KMS-11 (cell line): ENCODE data around the gene HRK.

ENCODE experiments used
- H2AFZ ChIP-seq: fragments of 200-600 bp; sonication (generic); 2 replicates; pipeline ENCODE4 v1.6.1; 2016; ENCODE audit warnings: antibody characterized with exemption, mixed run types, low read depth
- H3K27ac ChIP-seq: fragments of 200-600 bp; sonication (generic); 2 replicates; pipeline ENCODE4 v1.6.1; 2016; ENCODE audit warnings: mild to moderate bottlenecking, mixed run types
- H3K27me3 ChIP-seq: fragments of 200-600 bp; sonication (generic); 2 replicates; pipeline ENCODE4 v1.6.1; 2017; ENCODE audit warnings: mild to moderate bottlenecking, low read depth, mixed run types, moderate library complexity; ENCODE audit not compliant: insufficient read depth
- H3K36me3 ChIP-seq: fragments of 200-600 bp; sonication (generic); 2 replicates; pipeline ENCODE4 v1.6.1; 2017; ENCODE audit warnings: mild to moderate bottlenecking, mixed run types; ENCODE audit not compliant: insufficient read depth
- H3K4me1 ChIP-seq: fragments of 200-600 bp; sonication (generic); 2 replicates; pipeline ENCODE4 v1.6.1; 2016; ENCODE audit warnings: mild to moderate bottlenecking, low read depth, mixed run types; ENCODE audit not compliant: poor library complexity, severe bottlenecking
- H3K4me2 ChIP-seq: fragments of 200-600 bp; sonication (generic); 2 replicates; pipeline ENCODE4 v1.7.0; 2016; ENCODE audit warnings: mild to moderate bottlenecking, mixed run types
- H3K4me3 ChIP-seq: fragments of 200-600 bp; sonication (generic); IDR thresholded peaks from 2 replicates; pipeline ENCODE4 v1.6.1; 2017; ENCODE audit warnings: low read depth, low read length, mixed read lengths; ENCODE audit not compliant: insufficient read depth
- H3K79me2 ChIP-seq: fragments of 200-600 bp; sonication (generic); 2 replicates; pipeline ENCODE4 v1.6.1; 2016; ENCODE audit warnings: low read depth, mixed run types; ENCODE audit not compliant: insufficient read depth
- H3K9ac ChIP-seq: fragments of 200-600 bp; sonication (generic); 2 replicates; pipeline ENCODE4 v1.6.1; 2016; ENCODE audit warnings: mild to moderate bottlenecking, mixed run types
- H4K20me1 ChIP-seq: fragments of 200-600 bp; sonication (generic); 2 replicates; pipeline ENCODE4 v1.6.1; 2016; ENCODE audit warnings: mild to moderate bottlenecking, mixed run types; ENCODE audit not compliant: insufficient read depth
- TF ChIP-seq, protein P1 (sequence below): fragments of 200-600 bp; sonication (generic); conservative IDR thresholded peaks from 2 replicates; pipeline ENCODE4 v1.6.1; 2017; ENCODE audit warnings: low read depth, mild to moderate bottlenecking, antibody characterized with exemption, low read length, moderate library complexity, mixed read lengths

HRK gene

DNA sequence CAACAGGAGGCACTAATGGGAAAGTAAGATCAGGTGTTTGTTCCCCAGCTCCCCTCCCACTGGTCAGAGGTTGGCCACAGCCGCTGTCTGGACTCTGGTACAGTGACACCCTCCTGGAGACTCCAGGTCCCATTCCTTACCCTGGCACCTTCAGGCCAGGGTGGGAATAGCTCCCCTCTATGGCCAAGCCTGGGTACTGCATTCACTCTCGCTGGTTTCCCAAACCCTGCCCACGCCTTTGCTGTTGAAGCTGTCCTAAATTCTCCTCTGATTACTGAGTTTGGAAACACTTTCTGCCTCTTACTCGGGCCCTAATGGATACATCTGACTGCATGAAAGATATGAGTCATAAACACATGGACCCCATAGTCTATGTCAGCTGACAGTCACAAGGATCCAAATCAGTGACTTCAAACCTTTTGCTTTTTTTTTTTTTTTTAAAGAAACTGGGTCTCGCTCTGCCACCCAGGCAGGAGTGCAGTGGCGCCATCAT, 17.9 kb downstream of the HRK start:
- H2AFZ ChIP-seq: no peak overlapping the region
- H3K36me3 ChIP-seq: no peaks in the 10 kb centered on the region
- H3K4me1 ChIP-seq: no peaks in the 10 kb centered on the region
- no peaks in the 10 kb centered on the region for H3K79me2 ChIP-seq
- TF ChIP-seq, protein P1, sequence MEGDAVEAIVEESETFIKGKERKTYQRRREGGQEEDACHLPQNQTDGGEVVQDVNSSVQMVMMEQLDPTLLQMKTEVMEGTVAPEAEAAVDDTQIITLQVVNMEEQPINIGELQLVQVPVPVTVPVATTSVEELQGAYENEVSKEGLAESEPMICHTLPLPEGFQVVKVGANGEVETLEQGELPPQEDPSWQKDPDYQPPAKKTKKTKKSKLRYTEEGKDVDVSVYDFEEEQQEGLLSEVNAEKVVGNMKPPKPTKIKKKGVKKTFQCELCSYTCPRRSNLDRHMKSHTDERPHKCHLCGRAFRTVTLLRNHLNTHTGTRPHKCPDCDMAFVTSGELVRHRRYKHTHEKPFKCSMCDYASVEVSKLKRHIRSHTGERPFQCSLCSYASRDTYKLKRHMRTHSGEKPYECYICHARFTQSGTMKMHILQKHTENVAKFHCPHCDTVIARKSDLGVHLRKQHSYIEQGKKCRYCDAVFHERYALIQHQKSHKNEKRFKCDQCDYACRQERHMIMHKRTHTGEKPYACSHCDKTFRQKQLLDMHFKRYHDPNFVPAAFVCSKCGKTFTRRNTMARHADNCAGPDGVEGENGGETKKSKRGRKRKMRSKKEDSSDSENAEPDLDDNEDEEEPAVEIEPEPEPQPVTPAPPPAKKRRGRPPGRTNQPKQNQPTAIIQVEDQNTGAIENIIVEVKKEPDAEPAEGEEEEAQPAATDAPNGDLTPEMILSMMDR: peak; percentile 48
- no peaks in the 10 kb centered on the region for H3K27me3 ChIP-seq
- H3K9ac ChIP-seq: no peak overlapping the region
- H3K4me2 ChIP-seq: no peak overlapping the region
- no peak overlapping the region for H3K4me3 ChIP-seq
- H3K27ac ChIP-seq: no peak overlapping the region
- H4K20me1 ChIP-seq: no peaks in the 10 kb centered on the region

DNA sequence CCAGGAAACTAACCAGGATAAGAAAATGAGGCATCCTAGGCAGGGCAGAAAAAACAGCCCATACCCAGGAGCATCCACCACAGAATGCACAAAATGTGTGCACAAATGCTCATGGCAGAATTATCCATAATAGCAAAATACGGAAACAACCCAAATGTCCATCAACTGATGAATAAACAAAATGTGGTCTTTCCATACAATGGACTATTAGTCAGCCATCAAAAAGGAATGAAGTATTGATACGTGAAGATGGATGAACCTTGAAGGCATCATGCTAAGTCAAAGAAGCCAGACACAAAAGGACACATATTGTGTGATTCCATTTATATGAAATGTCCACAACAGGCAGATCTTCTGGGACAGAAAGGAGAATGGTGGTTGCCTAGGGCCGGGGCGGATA, 19.1 kb downstream of the HRK start:
- H3K27me3 ChIP-seq: no peaks in the 10 kb centered on the region
- no peaks in the 10 kb centered on the region for H3K36me3 ChIP-seq
- H3K9ac ChIP-seq: no peak overlapping the region
- H3K4me3 ChIP-seq: no peak overlapping the region
- TF ChIP-seq, protein P1: no peak
- no peaks in the 10 kb centered on the region for H3K4me1 ChIP-seq
- no peak overlapping the region for H3K27ac ChIP-seq
- no peaks in the 10 kb centered on the region for H4K20me1 ChIP-seq
- no peak overlapping the region for H3K4me2 ChIP-seq
- no peak overlapping the region for H2AFZ ChIP-seq
- H3K79me2 ChIP-seq: no peaks in the 10 kb centered on the region

DNA sequence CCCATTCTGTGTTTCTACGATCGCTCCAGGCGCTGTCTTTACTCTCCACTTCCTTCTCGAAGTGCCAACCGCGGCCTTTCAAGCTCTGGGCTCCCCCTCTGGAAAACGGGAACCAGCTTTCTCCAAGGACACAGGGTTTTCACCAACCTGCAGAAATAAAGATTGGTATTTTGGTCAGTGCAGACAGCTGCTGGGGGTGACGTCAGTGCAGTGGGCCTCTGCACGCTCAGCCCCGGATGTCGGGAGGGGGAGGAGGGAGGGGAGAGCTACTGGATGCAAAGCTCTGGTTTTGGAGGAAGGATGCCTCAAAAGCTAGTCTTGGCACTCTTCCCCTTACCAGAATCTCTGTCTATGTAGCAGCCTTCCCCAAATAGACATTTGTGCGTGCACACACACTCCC, 19.9 kb downstream of the HRK start:
- Histone ChIP-seq H3K4me1 (no peaks in the 10 kb centered on the region), H3K79me2 (no peaks in the 10 kb centered on the region), H3K4me3 (no peak overlapping the region), H4K20me1 (no peaks in the 10 kb centered on the region), H2AFZ (no peak overlapping the region), H3K9ac (no peak overlapping the region), H3K27me3 (no peaks in the 10 kb centered on the region), H3K27ac (no peak overlapping the region), H3K36me3 (no peaks in the 10 kb centered on the region), H3K4me2 (no peak overlapping the region)
- TF ChIP-seq, protein P1: no peak

GRCh38 chr12:116860263-116860662, 21.0 kb downstream of the HRK start:
- H3K4me1 ChIP-seq: no peaks in the 10 kb centered on the region
- H2AFZ ChIP-seq: no peak overlapping the region
- no peak overlapping the region for H3K9ac ChIP-seq
- H3K79me2 ChIP-seq: no peaks in the 10 kb centered on the region
- TF ChIP-seq, protein P1: no peak
- H4K20me1 ChIP-seq: no peaks in the 10 kb centered on the region
- H3K4me3 ChIP-seq: no peak overlapping the region
- no peaks in the 10 kb centered on the region for H3K36me3 ChIP-seq
- H3K4me2 ChIP-seq: no peak overlapping the region
- no peak overlapping the region for H3K27ac ChIP-seq
- H3K27me3 ChIP-seq: no peaks in the 10 kb centered on the region
